HEK293T (cell line): ENCODE data around the gene MED22.

Experiments used
- BHLHE40 ChIP-seq: fragments of 450-650 bp; IDR thresholded peaks from 2 replicates; pipeline ENCODE4 v1.6.1; 2016; ENCODE audit warnings: mild to moderate bottlenecking, moderate library complexity, borderline replicate concordance
- FOXA1 ChIP-seq: fragments of 450-650 bp; IDR thresholded peaks from 2 replicates; pipeline ENCODE4 v1.6.1; 2016; ENCODE audit warnings: mild to moderate bottlenecking
- FOXM1 ChIP-seq: fragments of 450-650 bp; IDR thresholded peaks from 2 replicates; pipeline ENCODE4 v1.6.1; 2017; ENCODE audit warnings: mild to moderate bottlenecking, borderline replicate concordance
- NFRKB ChIP-seq: fragments of 450-650 bp; IDR thresholded peaks from 2 replicates; pipeline ENCODE4 v1.6.1; 2016; ENCODE audit warnings: mild to moderate bottlenecking, moderate library complexity
- SP1 ChIP-seq: fragments of 450-650 bp; IDR thresholded peaks from 2 replicates; pipeline ENCODE4 v1.6.1; 2017
- SUZ12 ChIP-seq: fragments of 450-650 bp; IDR thresholded peaks from 2 replicates; pipeline ENCODE4 v1.6.1; 2016; ENCODE audit warnings: mild to moderate bottlenecking
- TARDBP ChIP-seq: fragments of 450-650 bp; IDR thresholded peaks from 2 replicates; pipeline ENCODE4 v1.6.1; 2016
- ZNF384 ChIP-seq: fragments of 450-650 bp; IDR thresholded peaks from 2 replicates; pipeline ENCODE4 v1.6.1; 2016

DNA sequence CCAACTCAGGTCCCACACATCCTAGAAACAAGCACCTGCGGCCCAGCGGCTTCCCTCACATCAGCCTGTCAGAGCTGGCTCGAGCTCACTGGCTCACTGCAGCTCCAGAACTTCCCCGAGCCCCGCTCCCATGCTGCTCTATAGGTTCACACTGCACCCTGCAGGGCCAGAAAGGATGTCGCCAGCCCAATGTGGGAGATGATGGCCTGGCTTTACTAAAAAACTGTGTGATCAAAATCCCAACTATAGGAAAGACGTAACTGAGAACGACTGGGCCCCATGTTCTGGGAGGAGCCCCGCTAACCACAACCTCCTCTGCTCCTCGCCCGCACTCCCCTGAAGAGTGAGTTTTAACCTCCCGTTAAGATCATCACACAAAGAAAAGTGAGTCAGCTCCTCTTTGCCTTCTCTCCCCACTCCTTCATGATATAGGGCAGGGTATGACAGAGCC, 23.4 kb upstream of the MED22 start:
- no peak for TF ChIP-seq SP1
- TF ChIP-seq BHLHE40: no peak
- TF ChIP-seq NFRKB: no peak
- TF ChIP-seq SUZ12: no peak
- TF ChIP-seq TARDBP: no peak
- TF ChIP-seq FOXA1: no peak
- no peak for TF ChIP-seq ZNF384
- TF ChIP-seq FOXM1: no peak
